CD14-positive monocyte (primary cell): ENCODE results near the gene NQO2. TPM values are rescaled to one million over a fixed set of nuclear protein-coding genes. Genes with fewer than 3 reads are reported as not detected.
A peak's percentile ranks its signal among the peaks of the same experiment; 100 is the strongest.
"Not testable (repeated sequence)": the region's sequence is repeated elsewhere in the genome, so short reads cannot be mapped to it uniquely, and the experiment has no call there.

ENCODE experiments used
- DNase-seq, 3 donors: peaks; one replicate each; pipeline ENCODE4 v3.0.0-alpha.2; 2011 to 2022
- H2AFZ ChIP-seq: 2 replicates; pipeline ENCODE4 v1.6.0; 2012; ENCODE audit warnings: mild to moderate bottlenecking, low read depth, low read length, inconsistent platforms; ENCODE audit not compliant: insufficient read depth, poor library complexity, severe bottlenecking
- H3K27ac ChIP-seq, 2 donors: 1 replicate in 1 of 2; 2 replicates in 1 of 2; pipeline ENCODE4 v1.5.1; 2012 to 2013; ENCODE audit warnings: low read length in 2 of 2, control low read depth in 1 of 2, inconsistent platforms in 1 of 2, low read depth in 1 of 2, mild to moderate bottlenecking in 1 of 2
- H3K27me3 ChIP-seq, 2 donors: one replicate each; pipeline versions ENCODE4 v1.6.0 to v1.6.1; 2011 to 2013; ENCODE audit warnings: low read length in 2 of 2; ENCODE audit not compliant: control insufficient read depth in 2 of 2, insufficient read depth in 2 of 2
- H3K36me3 ChIP-seq, 2 donors: replicated peaks in 1 of 2; 1 replicate in 1 of 2; 2 replicates in 1 of 2; pipeline versions ENCODE4 v1.5.1 to v1.6.1; 2012 to 2013; ENCODE audit warnings: low read length in 2 of 2, control low read depth in 1 of 2, inconsistent platforms in 1 of 2, mild to moderate bottlenecking in 1 of 2; ENCODE audit not compliant: insufficient read depth in 2 of 2, control insufficient read depth in 1 of 2
- H3K4me1 ChIP-seq, 2 donors: 1 replicate in 1 of 2; 2 replicates in 1 of 2; pipeline versions ENCODE4 v1.5.1 to v1.6.1; 2012 to 2013; ENCODE audit warnings: low read length in 2 of 2, control low read depth in 1 of 2, inconsistent platforms in 1 of 2, mild to moderate bottlenecking in 1 of 2, moderate library complexity in 1 of 2; ENCODE audit not compliant: insufficient read depth in 2 of 2, control insufficient read depth in 1 of 2
- H3K4me2 ChIP-seq: replicated peaks from 2 replicates; pipeline ENCODE3; 2012; ENCODE audit warnings: low read length, moderate library complexity, mild to moderate bottlenecking; ENCODE audit not compliant: poor library complexity, severe bottlenecking; ENCODE audit errors: extremely low read depth
- H3K4me3 ChIP-seq, 3 experiments: fragments of 200-600 bp in 1 of 3; sonication (generic) in 1 of 3; replicated peaks in 1 of 3; 1 replicate in 2 of 3; 2 replicates in 1 of 3; pipeline ENCODE4 v1.5.1; 2011 to 2013; ENCODE audit warnings: low read length in 3 of 3, mild to moderate bottlenecking in 3 of 3, control low read depth in 2 of 3, low read depth in 2 of 3, inconsistent platforms in 1 of 3, moderate library complexity in 1 of 3
- H3K79me2 ChIP-seq: 2 replicates; pipeline ENCODE4 v1.6.0; 2012; ENCODE audit warnings: mild to moderate bottlenecking, control low read depth, inconsistent platforms, low read length, moderate library complexity; ENCODE audit not compliant: insufficient read depth
- H3K9ac ChIP-seq: 2 replicates; pipeline ENCODE4 v1.6.0; 2017; ENCODE audit warnings: low read length, mild to moderate bottlenecking; ENCODE audit not compliant: insufficient read depth, poor library complexity, severe bottlenecking
- H3K9me3 ChIP-seq, 2 donors: replicated peaks in 1 of 2; 1 replicate in 1 of 2; 2 replicates in 1 of 2; pipeline versions ENCODE4 v1.5.1 to v1.6.1; 2012 to 2013; ENCODE audit warnings: low read length in 2 of 2, control low read depth in 1 of 2; ENCODE audit not compliant: control insufficient read depth in 1 of 2, insufficient read depth in 1 of 2
- H4K20me1 ChIP-seq: 2 replicates; pipeline ENCODE4 v1.6.0; 2012; ENCODE audit warnings: mild to moderate bottlenecking, low read length, control low read depth, moderate library complexity; ENCODE audit not compliant: insufficient read depth
- H3K27ac Mint-ChIP-seq, 7 donors: one replicate each; pipeline ENCODE4 v1.8.0; 2020; ENCODE audit warnings: mild to moderate bottlenecking in 7 of 7, mixed read lengths in 7 of 7, moderate library complexity in 6 of 7, inconsistent platforms in 2 of 7
- H3K27me3 Mint-ChIP-seq, 3 donors: one replicate each; pipeline ENCODE4 v1.8.0; 2021 to 2022; ENCODE audit warnings: low read depth in 3 of 3, mild to moderate bottlenecking in 3 of 3, mixed read lengths in 3 of 3, moderate library complexity in 3 of 3, inconsistent platforms in 1 of 3
- H3K36me3 Mint-ChIP-seq, 2 donors: one replicate each; pipeline ENCODE4 v1.8.0; 2020; ENCODE audit warnings: mixed read lengths in 2 of 2, inconsistent platforms in 1 of 2, mild to moderate bottlenecking in 1 of 2
- H3K4me1 Mint-ChIP-seq: one replicate; pipeline ENCODE4 v1.8.0; 2020; ENCODE audit warnings: mild to moderate bottlenecking, mixed read lengths
- H3K4me3 Mint-ChIP-seq, 2 donors: one replicate each; pipeline ENCODE4 v1.8.0; 2020; ENCODE audit warnings: mild to moderate bottlenecking in 2 of 2, mixed read lengths in 2 of 2, moderate library complexity in 1 of 2
- H3K9me3 Mint-ChIP-seq, 7 donors: one replicate each; pipeline ENCODE4 v1.8.0; 2020 to 2022; ENCODE audit warnings: mixed read lengths in 7 of 7, mild to moderate bottlenecking in 6 of 7, moderate library complexity in 6 of 7, inconsistent platforms in 2 of 7
- CTCF ChIP-seq: fragments of 200-600 bp; IDR thresholded peaks from one replicate; pipeline ENCODE4 v1.8.0; 2022; ENCODE audit warnings: antibody characterized with exemption, mild to moderate bottlenecking
- WGBS: methylation state at CpG from one replicate; pipeline ENCODE4 v1.1.5; 2013; ENCODE audit warnings: missing lambda C conversion rate; ENCODE audit not compliant: insufficient coverage; 5-methylcytosine and 5-hydroxymethylcytosine counted together
- intact Hi-C, 2 donors: fragments of 100-400 bp; cut with micrococcal nuclease; formaldehyde crosslinking; loops; one replicate each; pipeline versions ENCODE4 v1.15.0 to v1.15.1; 2023
- polyA plus RNA-seq, 3 donors: library from polyadenylated mRNA; depleted of rRNA in 1 of 3; unstranded in 2 of 3; stranded (reverse) in 1 of 3; fragments of 300-500 nt in 2 of 3; fragments of >200 nt in 1 of 3; fragmentation: Illumina TruSeq in 2 of 3; gene quantifications; 1 replicate in 2 of 3; 2 replicates in 1 of 3; pipeline ENCODE4 v1.2.3, GENCODE V29; 2012 to 2021

Gene NQO2
- polyA plus RNA-seq, 3 donors, result 30.0 to 281 (median 146) TPM

GRCh38 chr6:3052481-3053230 is 53.0 kb downstream of the NQO2 start:
- Histone ChIP-seq H3K27ac (peak overlapping the region in 1 of 2 donors; percentile 74), H3K9ac (no peak overlapping the region), H3K27me3 (no peaks in the 10 kb centered on the region), H3K9me3 (no peaks in the 10 kb centered on the region), H3K4me2 (peak overlapping the region; percentile 79), H3K4me3 (peak overlapping the region in 2 of 3 experiments; percentile 70 to 78), H3K36me3 (no peaks in the 10 kb centered on the region), H3K79me2 (no peaks in the 10 kb centered on the region), H4K20me1 (no peaks in the 10 kb centered on the region), H2AFZ (peak overlapping the region; percentile 79), H3K4me1 (peaks cover 22 to 29% of the 10 kb centered on the region in 2 donors)
- peaks cover 3 to 5% (median 5%) of the 10 kb centered on the region in 3 donors for H3K27me3 Mint-ChIP-seq
- no peak for DNase-seq
- 84% methylated on average over 13 of the region's 17 CpGs for WGBS
- H3K4me1 Mint-ChIP-seq, result peaks cover 23% of the 10 kb centered on the region
- peaks cover 0 to 3% (median 0%) of the 10 kb centered on the region in 7 donors for H3K9me3 Mint-ChIP-seq
- H3K4me3 Mint-ChIP-seq, result peak overlapping the region; percentile 84 to 87
- intact Hi-C loops, result loop anchor here (2.0 to 10.0 kb wide), 4 partner anchors 40 to 288 kb away; partner anchors contain the start of genes NQO2 (in 1 of the 2), SERPINB1 (in 1 of the 2) and WRNIP1 (in 1 of the 2)
- H3K36me3 Mint-ChIP-seq, result no peaks in the 10 kb centered on the region
- no peak for TF ChIP-seq CTCF
- peak overlapping the region; percentile 11 to 92 (median 73) for H3K27ac Mint-ChIP-seq

GRCh38 chr6:3053231-3053508 is 53.5 kb downstream of the NQO2 start:
- Mint-ChIP-seq H3K27ac (peak overlapping the region; percentile 11 to 92 (median 74)), H3K9me3 (peaks cover 0 to 2% (median 0%) of the 10 kb centered on the region in 7 donors), H3K4me1 (peaks cover 23% of the 10 kb centered on the region), H3K27me3 (peaks cover 3 to 5% (median 5%) of the 10 kb centered on the region in 3 donors), H3K36me3 (no peaks in the 10 kb centered on the region), H3K4me3 (peak overlapping the region; percentile 84 to 87)
- H3K4me2 ChIP-seq, result peak overlapping the region; percentile 79
- peaks cover 22 to 29% of the 10 kb centered on the region in 2 donors for H3K4me1 ChIP-seq
- no peaks in the 10 kb centered on the region for H4K20me1 ChIP-seq
- H3K79me2 ChIP-seq, result no peaks in the 10 kb centered on the region
- H3K27ac ChIP-seq, result peak overlapping the region; percentile 29 to 74
- 74% methylated on average over 9 of the region's 11 CpGs for WGBS
- H3K4me3 ChIP-seq, result peak overlapping the region; percentile 51 to 78 (median 70)
- H3K9ac ChIP-seq, result peak overlapping the region; percentile 57
- H3K27me3 ChIP-seq, result no peaks in the 10 kb centered on the region
- H3K36me3 ChIP-seq, result no peaks in the 10 kb centered on the region
- peak overlapping the region; percentile 79 for H2AFZ ChIP-seq
- TF ChIP-seq CTCF, result no peak
- intact Hi-C loops, result loop anchor here (2.0 to 10.0 kb wide), 4 partner anchors 41 to 288 kb away; partner anchors contain the start of genes NQO2 (in 1 of the 2), SERPINB1 (in 1 of the 2) and WRNIP1 (in 1 of the 2)
- no peaks in the 10 kb centered on the region for H3K9me3 ChIP-seq
- DNase-seq, result no peak

DNA sequence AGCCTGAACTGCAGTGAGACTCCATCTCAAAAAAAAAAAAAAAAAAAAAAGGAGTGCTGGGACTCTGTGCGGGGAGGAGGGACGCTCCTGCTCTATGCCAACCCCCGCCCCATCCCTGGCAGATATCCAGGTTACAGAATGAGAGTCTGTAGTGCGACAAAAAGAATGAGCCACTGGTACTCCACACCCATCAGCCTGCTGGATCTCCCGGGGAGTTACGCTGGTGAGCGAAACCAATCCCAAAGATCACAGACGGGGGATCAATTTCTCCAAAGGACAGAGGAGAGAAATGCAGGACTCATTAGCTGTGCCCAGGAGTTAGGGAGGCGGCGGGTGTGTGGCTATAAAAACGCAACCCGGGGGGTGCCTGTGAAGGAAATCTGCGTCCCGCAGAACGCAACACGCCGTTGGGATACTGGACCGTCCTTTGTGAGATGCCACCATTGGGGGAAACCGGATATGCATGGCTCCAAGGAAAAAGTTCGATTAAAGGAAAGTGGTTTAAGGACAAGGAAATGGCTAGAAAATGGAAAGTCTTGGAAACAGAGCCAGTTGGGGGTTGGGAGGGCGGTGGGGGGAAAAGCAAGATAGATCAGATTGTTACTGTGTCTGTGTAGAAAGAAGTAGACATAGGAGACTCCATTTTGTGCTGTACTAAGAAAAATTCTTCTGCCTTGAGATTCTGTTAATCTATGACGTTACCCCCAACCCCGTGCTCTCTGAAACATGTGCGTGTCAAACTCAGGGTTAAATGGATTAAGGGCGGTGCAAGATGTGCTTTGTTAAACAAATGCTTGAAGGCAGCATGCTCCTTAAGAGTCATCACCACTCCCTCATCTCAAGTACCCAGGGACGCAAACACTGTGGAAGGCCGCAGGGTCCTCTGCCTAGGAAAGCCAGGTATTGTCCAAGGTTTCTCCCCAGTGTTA is 54.8 kb downstream of the NQO2 start:
- not testable (repeated sequence) for H3K9me3 Mint-ChIP-seq, H3K9me3 ChIP-seq, DNase-seq, H4K20me1 ChIP-seq, H3K27me3 Mint-ChIP-seq, H3K36me3 Mint-ChIP-seq, H3K79me2 ChIP-seq, H3K36me3 ChIP-seq, H3K27me3 ChIP-seq
- 65% methylated on average over 19 of the region's 27 CpGs for WGBS
- Histone ChIP-seq H2AFZ (peak overlapping the region; percentile 79), H3K9ac (peak overlapping the region; percentile 57), H3K4me3 (peak overlapping the region; percentile 13 to 78 (median 70)), H3K4me2 (peak overlapping the region; percentile 79), H3K27ac (peak overlapping the region in 1 of 2 donors; percentile 74), H3K4me1 (peaks cover 29 to 37% of the 10 kb centered on the region in 2 donors)
- H3K4me1 Mint-ChIP-seq, result peaks cover 31% of the 10 kb centered on the region
- peak overlapping the region in 6 of 7 donors; percentile 46 to 92 (median 88) for H3K27ac Mint-ChIP-seq
- H3K4me3 Mint-ChIP-seq, result peak overlapping the region; percentile 84 to 87
- intact Hi-C loops, result loop anchor here (2.0 to 10.0 kb wide), 4 partner anchors 42 to 290 kb away; partner anchors contain the start of genes NQO2 (in 1 of the 2), SERPINB1 (in 1 of the 2) and WRNIP1 (in 1 of the 2)
